ENCODE data around the gene MYOG.
A peak's percentile ranks its signal among the peaks of the same experiment; 100 is the strongest.

The MYOG gene

DNA sequence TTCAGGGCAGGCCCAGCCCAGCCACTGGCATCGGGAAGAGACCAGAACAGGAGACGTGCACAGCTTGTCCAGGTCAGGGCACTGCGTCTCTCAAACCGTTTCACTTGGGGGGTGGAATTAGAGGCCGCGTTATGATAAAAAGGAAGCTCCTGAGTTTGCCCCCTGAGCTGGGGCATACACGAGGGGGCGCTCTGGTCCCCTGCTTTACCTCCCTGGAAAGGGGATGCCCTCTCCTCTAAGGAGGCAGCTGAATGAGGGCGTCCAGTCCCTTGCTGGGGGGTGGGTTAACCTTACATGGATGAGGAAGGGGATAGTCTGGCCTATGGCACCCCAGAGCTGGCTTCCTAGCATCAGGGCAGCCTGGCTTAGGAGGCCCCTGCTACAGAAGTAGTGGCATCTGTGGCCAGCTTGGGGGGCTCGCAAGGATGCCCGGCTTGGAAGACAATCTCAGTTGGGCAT is 2.3 kb downstream of the MYOG start:
- peaks cover 30% of the 10 kb centered on the region for H3K27me3 Mint-ChIP-seq (ENCODE audit: low read depth, poor library complexity)
- TF ChIP-seq, protein P1, sequence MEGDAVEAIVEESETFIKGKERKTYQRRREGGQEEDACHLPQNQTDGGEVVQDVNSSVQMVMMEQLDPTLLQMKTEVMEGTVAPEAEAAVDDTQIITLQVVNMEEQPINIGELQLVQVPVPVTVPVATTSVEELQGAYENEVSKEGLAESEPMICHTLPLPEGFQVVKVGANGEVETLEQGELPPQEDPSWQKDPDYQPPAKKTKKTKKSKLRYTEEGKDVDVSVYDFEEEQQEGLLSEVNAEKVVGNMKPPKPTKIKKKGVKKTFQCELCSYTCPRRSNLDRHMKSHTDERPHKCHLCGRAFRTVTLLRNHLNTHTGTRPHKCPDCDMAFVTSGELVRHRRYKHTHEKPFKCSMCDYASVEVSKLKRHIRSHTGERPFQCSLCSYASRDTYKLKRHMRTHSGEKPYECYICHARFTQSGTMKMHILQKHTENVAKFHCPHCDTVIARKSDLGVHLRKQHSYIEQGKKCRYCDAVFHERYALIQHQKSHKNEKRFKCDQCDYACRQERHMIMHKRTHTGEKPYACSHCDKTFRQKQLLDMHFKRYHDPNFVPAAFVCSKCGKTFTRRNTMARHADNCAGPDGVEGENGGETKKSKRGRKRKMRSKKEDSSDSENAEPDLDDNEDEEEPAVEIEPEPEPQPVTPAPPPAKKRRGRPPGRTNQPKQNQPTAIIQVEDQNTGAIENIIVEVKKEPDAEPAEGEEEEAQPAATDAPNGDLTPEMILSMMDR (IDR thresholded peaks at IDR 0.05) = no peak
- DNase-seq = no peak
- peaks cover 10% of the 10 kb centered on the region for H3K36me3 Mint-ChIP-seq (ENCODE audit: low read depth)
- H3K9me3 Mint-ChIP-seq = no peaks in the 10 kb centered on the region
- peak overlapping the region; percentile 54 for H3K27ac Mint-ChIP-seq
- peaks cover 58% of the 10 kb centered on the region for H3K4me1 Mint-ChIP-seq
- no peak overlapping the region for H3K4me3 Mint-ChIP-seq

DNA sequence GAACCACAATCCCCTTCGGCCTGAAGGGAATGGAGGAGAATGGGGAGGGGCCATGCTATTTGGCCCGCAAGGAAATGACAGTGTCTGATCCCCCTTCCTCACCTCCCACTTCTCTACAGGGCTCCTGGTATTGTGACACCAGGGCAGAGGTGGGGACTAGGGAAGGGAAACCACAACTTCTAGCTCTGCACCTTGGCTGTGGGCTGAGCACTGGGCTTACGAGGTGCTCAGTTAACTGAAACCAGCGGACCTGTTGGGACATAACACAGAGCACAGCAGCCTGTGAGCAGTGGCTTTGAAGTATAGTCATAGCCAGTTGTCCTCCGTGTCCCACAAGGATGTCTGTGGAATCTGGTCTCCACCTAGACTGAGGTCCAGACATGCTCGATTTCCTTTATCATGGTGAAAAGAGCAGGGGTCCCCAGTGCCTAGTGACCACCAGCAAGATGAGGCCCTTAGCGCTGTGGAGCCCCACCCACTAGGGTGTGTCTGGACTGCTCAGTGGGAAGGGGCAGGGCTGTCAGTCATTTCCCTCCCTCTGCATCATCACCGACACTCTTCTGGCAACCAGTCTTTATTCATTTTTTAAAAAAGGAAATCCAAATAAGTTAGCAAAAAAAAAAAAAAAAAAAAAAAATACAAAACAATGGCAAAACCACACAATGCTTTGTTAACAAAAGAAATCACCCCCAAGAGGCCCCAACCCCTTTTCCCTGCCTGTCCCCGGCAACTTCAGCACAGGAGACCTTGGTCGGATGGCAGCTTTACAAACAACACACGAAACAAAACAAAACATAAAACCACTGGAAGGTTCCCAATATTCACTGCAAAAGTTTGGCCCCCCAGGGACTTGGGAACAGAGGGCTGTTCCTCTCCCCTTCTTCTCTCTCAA is 3.0 kb downstream of the MYOG start:
- H3K4me1 Mint-ChIP-seq = peaks cover 54% of the 10 kb centered on the region
- H3K36me3 Mint-ChIP-seq (ENCODE audit: low read depth) = peaks cover 15% of the 10 kb centered on the region
- H3K4me3 Mint-ChIP-seq = no peak overlapping the region
- no peaks in the 10 kb centered on the region for H3K9me3 Mint-ChIP-seq
- peak overlapping the region; percentile 54 for H3K27ac Mint-ChIP-seq
- TF ChIP-seq, protein P1 (IDR thresholded peaks at IDR 0.05) = no peak
- no peak for DNase-seq
- peaks cover 32% of the 10 kb centered on the region for H3K27me3 Mint-ChIP-seq (ENCODE audit: low read depth, poor library complexity)

DNA sequence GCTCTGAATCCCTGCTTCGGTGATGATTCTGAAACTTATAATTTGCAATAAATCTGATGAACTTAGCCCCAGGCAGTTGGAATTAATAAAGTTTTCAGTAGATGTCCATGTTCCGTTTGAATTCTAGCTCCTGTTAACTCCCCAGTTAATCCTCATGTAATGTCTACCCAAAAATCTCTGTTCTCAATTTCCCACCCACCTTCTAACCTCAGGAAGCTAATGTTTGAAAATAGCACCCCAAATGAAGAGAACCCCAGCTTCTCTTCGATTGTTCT is 3.6 kb downstream of the MYOG start:
- peaks cover 22% of the 10 kb centered on the region for H3K36me3 Mint-ChIP-seq (ENCODE audit: low read depth)
- no peak overlapping the region for H3K4me3 Mint-ChIP-seq
- H3K4me1 Mint-ChIP-seq = peaks cover 49% of the 10 kb centered on the region
- TF ChIP-seq, protein P1 (IDR thresholded peaks at IDR 0.05) = no peak
- DNase-seq = no peak
- H3K9me3 Mint-ChIP-seq = no peaks in the 10 kb centered on the region
- peaks cover 39% of the 10 kb centered on the region for H3K27me3 Mint-ChIP-seq (ENCODE audit: low read depth, poor library complexity)
- H3K27ac Mint-ChIP-seq = no peak overlapping the region

DNA sequence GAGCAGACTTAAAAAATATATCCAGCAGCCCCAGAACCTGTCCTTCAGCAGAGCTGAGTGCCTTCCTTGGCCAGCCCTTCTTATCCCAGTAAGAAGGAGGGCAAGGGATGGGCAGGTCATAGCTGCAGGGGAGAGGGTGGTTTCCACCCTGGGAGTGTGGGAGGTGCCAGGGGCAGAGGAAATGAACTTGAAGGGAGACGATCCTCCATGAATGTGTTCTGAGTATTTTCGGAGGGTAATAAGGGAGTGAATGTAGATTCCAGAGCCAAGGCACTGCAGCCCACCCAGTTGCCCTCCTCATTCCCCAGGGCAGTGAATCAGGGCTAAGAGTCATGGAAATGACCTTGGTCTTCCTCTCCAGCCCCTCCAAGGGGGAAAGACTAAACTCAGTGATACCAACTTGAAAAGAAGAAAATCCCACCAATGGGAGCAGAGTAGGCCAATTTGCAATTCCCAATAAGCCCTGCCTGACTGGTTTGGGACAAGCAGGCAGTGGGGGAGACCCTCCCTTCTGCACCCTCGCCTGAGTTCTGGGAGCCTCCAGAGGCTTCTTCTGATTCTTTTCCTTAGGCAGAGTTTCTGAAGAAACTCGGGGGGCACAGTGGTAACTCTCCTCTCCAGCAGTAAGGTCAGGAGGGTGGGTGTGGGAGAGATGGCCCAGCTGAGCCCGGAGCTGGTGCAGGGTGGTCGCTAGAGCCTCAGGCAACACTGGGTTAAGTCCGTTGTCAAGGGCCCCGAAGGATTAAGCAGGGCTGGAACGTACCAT is 4.2 kb downstream of the MYOG start:
- peaks cover 44% of the 10 kb centered on the region for H3K4me1 Mint-ChIP-seq
- H3K27me3 Mint-ChIP-seq (ENCODE audit: low read depth, poor library complexity) = peaks cover 44% of the 10 kb centered on the region
- H3K27ac Mint-ChIP-seq = no peak overlapping the region
- TF ChIP-seq, protein P1 (IDR thresholded peaks at IDR 0.05) = no peak
- no peak for DNase-seq
- H3K9me3 Mint-ChIP-seq = no peaks in the 10 kb centered on the region
- H3K36me3 Mint-ChIP-seq (ENCODE audit: low read depth) = peaks cover 25% of the 10 kb centered on the region
- no peak overlapping the region for H3K4me3 Mint-ChIP-seq

DNA sequence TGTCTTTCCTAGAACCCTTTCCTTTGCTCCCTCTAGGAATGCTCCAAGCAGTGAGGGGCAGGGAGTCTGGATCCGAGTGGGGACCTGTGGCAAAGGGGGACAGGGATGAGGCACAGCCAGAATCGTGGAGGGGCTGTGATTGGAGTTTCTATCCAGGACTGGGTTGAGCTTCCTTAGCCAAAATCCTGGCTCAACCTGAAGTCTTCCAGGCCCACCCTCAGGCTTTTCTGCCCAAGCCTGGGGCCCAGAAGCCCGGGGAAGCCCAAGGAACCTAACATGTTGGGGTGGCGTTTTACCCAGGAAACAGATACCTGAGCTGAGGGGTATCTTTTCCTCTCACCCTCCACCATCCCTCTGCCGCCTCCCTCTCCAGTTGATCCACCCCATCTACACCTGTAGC is 5.4 kb downstream of the MYOG start:
- Mint-ChIP-seq H3K4me3 (no peak overlapping the region), H3K4me1 (peaks cover 37% of the 10 kb centered on the region)

More for the DNA sequence above, 5.4 kb downstream of the MYOG start:
- Mint-ChIP-seq H3K36me3 (ENCODE audit: low read depth) (peaks cover 32% of the 10 kb centered on the region), H3K27me3 (ENCODE audit: low read depth, poor library complexity) (peaks cover 56% of the 10 kb centered on the region), H3K27ac (no peak overlapping the region), H3K9me3 (peaks cover 3% of the 10 kb centered on the region)
- TF ChIP-seq, protein P1 (IDR thresholded peaks at IDR 0.05) = no peak
- DNase-seq = no peak

All from nephron progenitor cell (in vitro differentiated cells).